ENCODE results near the gene MS4A6E.

Gene MS4A6E

GRCh38 chr11:60318726-60319125, 8.3 kb upstream of the MS4A6E start:
- Histone ChIP-seq H3K4ac (ENCODE audit: low read depth in 1 of 2, low read length in 2 of 2) (no peak overlapping the region), H3K14ac (ENCODE audit: low read length in 2 of 2) (no peak overlapping the region), H3K18ac (ENCODE audit: low read depth in 1 of 2, low read length in 2 of 2) (no peak overlapping the region), H3K4me2 (ENCODE audit: low read length, poor library complexity, severe bottlenecking) (no peak overlapping the region), H3K9me3 (ENCODE audit: control insufficient read depth, low read length) (peaks cover 10% of the 10 kb centered on the region), H3K4me1 (ENCODE audit: control insufficient read depth, insufficient read depth, low read depth, low read length) (no peaks in the 10 kb centered on the region), H2BK15ac (ENCODE audit: low read depth, poor library complexity, severe bottlenecking) (no peak overlapping the region), H4K91ac (ENCODE audit: low read length) (no peak overlapping the region), H3K4me3 (ENCODE audit: insufficient read depth in 1 of 2, low read depth in 1 of 2, low read length in 2 of 2) (no peak overlapping the region), H2AK5ac (ENCODE audit: low read length, severe bottlenecking) (no peak overlapping the region), H2BK12ac (ENCODE audit: low read length in 2 of 2) (no peak overlapping the region), H2AFZ (ENCODE audit: low read depth, low read length) (no peak overlapping the region), H4K8ac (ENCODE audit: low read length) (no peak overlapping the region), H3K9ac (ENCODE audit: low read length) (no peak overlapping the region), H3K79me1 (replicated peaks; ENCODE audit: low read length, poor library complexity, severe bottlenecking) (no peaks in the 10 kb centered on the region), H2BK120ac (ENCODE audit: low read depth, low read length) (no peak overlapping the region), H2BK5ac (ENCODE audit: low read depth, low read length, poor library complexity, severe bottlenecking) (no peak overlapping the region), H3K23ac (ENCODE audit: low read length in 2 of 2) (no peak overlapping the region), H3K27ac (ENCODE audit: low read length, poor library complexity, severe bottlenecking) (no peak overlapping the region), H3K36me3 (ENCODE audit: control insufficient read depth in 1 of 2, insufficient read depth in 2 of 2, low read depth in 1 of 2, low read length in 2 of 2) (no peaks in the 10 kb centered on the region), H3K27me3 (ENCODE audit: control insufficient read depth in 1 of 2, insufficient read depth in 1 of 2, low read length in 2 of 2) (no peaks in the 10 kb centered on the region)
- DNase-seq, result no peak
- 77% methylated on average over 2 of the region's 2 CpGs for WGBS

- no peak overlapping the region for H3K18ac ChIP-seq (ENCODE audit: low read depth in 1 of 2, low read length in 2 of 2)
- H3K4ac ChIP-seq (ENCODE audit: low read depth in 1 of 2, low read length in 2 of 2), result no peak overlapping the region
- H3K27ac ChIP-seq (ENCODE audit: low read length, poor library complexity, severe bottlenecking), result no peak overlapping the region
- no peaks in the 10 kb centered on the region for H3K79me1 ChIP-seq (replicated peaks; ENCODE audit: low read length, poor library complexity, severe bottlenecking)
- no peaks in the 10 kb centered on the region for H3K4me1 ChIP-seq (ENCODE audit: control insufficient read depth, insufficient read depth, low read depth, low read length)
- no peak overlapping the region for H2BK120ac ChIP-seq (ENCODE audit: low read depth, low read length)
- H3K14ac ChIP-seq (ENCODE audit: low read length in 2 of 2), result no peak overlapping the region
- H2AK5ac ChIP-seq (ENCODE audit: low read length, severe bottlenecking), result no peak overlapping the region
- H2AFZ ChIP-seq (ENCODE audit: low read depth, low read length), result no peak overlapping the region
- no peak overlapping the region for H4K8ac ChIP-seq (ENCODE audit: low read length)
- H3K4me2 ChIP-seq (ENCODE audit: low read length, poor library complexity, severe bottlenecking), result no peak overlapping the region
- H3K9ac ChIP-seq (ENCODE audit: low read length), result no peak overlapping the region
- no peak for DNase-seq
- peaks cover 16% of the 10 kb centered on the region for H3K9me3 ChIP-seq (ENCODE audit: control insufficient read depth, low read length)
- no peaks in the 10 kb centered on the region for H3K27me3 ChIP-seq (ENCODE audit: control insufficient read depth in 1 of 2, insufficient read depth in 1 of 2, low read length in 2 of 2)
- no peaks in the 10 kb centered on the region for H3K36me3 ChIP-seq (ENCODE audit: control insufficient read depth in 1 of 2, insufficient read depth in 2 of 2, low read depth in 1 of 2, low read length in 2 of 2)
- no peak overlapping the region for H2BK15ac ChIP-seq (ENCODE audit: low read depth, poor library complexity, severe bottlenecking)
- H3K4me3 ChIP-seq (ENCODE audit: insufficient read depth in 1 of 2, low read depth in 1 of 2, low read length in 2 of 2), result no peak overlapping the region
- H3K23ac ChIP-seq (ENCODE audit: low read length in 2 of 2), result no peak overlapping the region
- H2BK12ac ChIP-seq (ENCODE audit: low read length in 2 of 2), result no peak overlapping the region
- no peak overlapping the region for H2BK5ac ChIP-seq (ENCODE audit: low read depth, low read length, poor library complexity, severe bottlenecking)
- no peak overlapping the region for H4K91ac ChIP-seq (ENCODE audit: low read length)
These were observed 6.0 kb upstream of the MS4A6E start for GRCh38 chr11:60321051-60321450.

GRCh38 chr11:60328460-60328859, 1.4 kb downstream of the MS4A6E start:
- Histone ChIP-seq H2AK5ac (ENCODE audit: low read length, severe bottlenecking) (no peak overlapping the region), H3K4ac (ENCODE audit: low read depth in 1 of 2, low read length in 2 of 2) (no peak overlapping the region), H3K27me3 (ENCODE audit: control insufficient read depth in 1 of 2, insufficient read depth in 1 of 2, low read length in 2 of 2) (no peaks in the 10 kb centered on the region), H2BK12ac (ENCODE audit: low read length in 2 of 2) (no peak overlapping the region), H2AFZ (ENCODE audit: low read depth, low read length) (no peak overlapping the region), H3K23ac (ENCODE audit: low read length in 2 of 2) (no peak overlapping the region), H3K27ac (ENCODE audit: low read length, poor library complexity, severe bottlenecking) (no peak overlapping the region), H3K36me3 (ENCODE audit: control insufficient read depth in 1 of 2, insufficient read depth in 2 of 2, low read depth in 1 of 2, low read length in 2 of 2) (no peaks in the 10 kb centered on the region), H2BK5ac (ENCODE audit: low read depth, low read length, poor library complexity, severe bottlenecking) (no peak overlapping the region), H3K9ac (ENCODE audit: low read length) (no peak overlapping the region), H3K9me3 (ENCODE audit: control insufficient read depth, low read length) (peaks cover 14% of the 10 kb centered on the region), H3K4me3 (ENCODE audit: insufficient read depth in 1 of 2, low read depth in 1 of 2, low read length in 2 of 2) (no peak overlapping the region), H4K8ac (ENCODE audit: low read length) (no peak overlapping the region), H3K79me1 (replicated peaks; ENCODE audit: low read length, poor library complexity, severe bottlenecking) (no peaks in the 10 kb centered on the region), H2BK120ac (ENCODE audit: low read depth, low read length) (no peak overlapping the region), H3K4me2 (ENCODE audit: low read length, poor library complexity, severe bottlenecking) (no peak overlapping the region), H3K14ac (ENCODE audit: low read length in 2 of 2) (no peak overlapping the region), H4K91ac (ENCODE audit: low read length) (no peak overlapping the region), H3K4me1 (ENCODE audit: control insufficient read depth, insufficient read depth, low read depth, low read length) (no peaks in the 10 kb centered on the region), H3K18ac (ENCODE audit: low read depth in 1 of 2, low read length in 2 of 2) (no peak overlapping the region), H2BK15ac (ENCODE audit: low read depth, poor library complexity, severe bottlenecking) (no peak overlapping the region)
- no peak for DNase-seq

GRCh38 chr11:60332846-60333245, 5.8 kb downstream of the MS4A6E start:
- Histone ChIP-seq H4K91ac (ENCODE audit: low read length) (no peak overlapping the region), H3K27me3 (ENCODE audit: control insufficient read depth in 1 of 2, insufficient read depth in 1 of 2, low read length in 2 of 2) (no peaks in the 10 kb centered on the region), H2BK12ac (ENCODE audit: low read length in 2 of 2) (no peak overlapping the region), H3K4me3 (ENCODE audit: insufficient read depth in 1 of 2, low read depth in 1 of 2, low read length in 2 of 2) (no peak overlapping the region), H3K4me1 (ENCODE audit: control insufficient read depth, insufficient read depth, low read depth, low read length) (no peaks in the 10 kb centered on the region), H3K23ac (ENCODE audit: low read length in 2 of 2) (no peak overlapping the region), H3K14ac (ENCODE audit: low read length in 2 of 2) (no peak overlapping the region), H2BK120ac (ENCODE audit: low read depth, low read length) (no peak overlapping the region), H3K36me3 (ENCODE audit: control insufficient read depth in 1 of 2, insufficient read depth in 2 of 2, low read depth in 1 of 2, low read length in 2 of 2) (no peaks in the 10 kb centered on the region), H2AFZ (ENCODE audit: low read depth, low read length) (no peak overlapping the region), H3K79me1 (replicated peaks; ENCODE audit: low read length, poor library complexity, severe bottlenecking) (no peaks in the 10 kb centered on the region), H3K4me2 (ENCODE audit: low read length, poor library complexity, severe bottlenecking) (no peak overlapping the region), H3K9ac (ENCODE audit: low read length) (no peak overlapping the region), H3K9me3 (ENCODE audit: control insufficient read depth, low read length) (peaks cover 2% of the 10 kb centered on the region), H2BK15ac (ENCODE audit: low read depth, poor library complexity, severe bottlenecking) (no peak overlapping the region), H3K27ac (ENCODE audit: low read length, poor library complexity, severe bottlenecking) (no peak overlapping the region), H2AK5ac (ENCODE audit: low read length, severe bottlenecking) (no peak overlapping the region), H2BK5ac (ENCODE audit: low read depth, low read length, poor library complexity, severe bottlenecking) (no peak overlapping the region), H3K4ac (ENCODE audit: low read depth in 1 of 2, low read length in 2 of 2) (no peak overlapping the region), H4K8ac (ENCODE audit: low read length) (no peak overlapping the region), H3K18ac (ENCODE audit: low read depth in 1 of 2, low read length in 2 of 2) (no peak overlapping the region)
- peak; percentile 38 for DNase-seq
- 70% methylated on average over 3 of the region's 3 CpGs for WGBS
